GM08714 (cell line): Measurements from ENCODE around the gene RPL22L1.

ENCODE experiments used
- H3K4me3 ChIP-seq: fragments of 200-500 bp; sonication (Bioruptor generic); 2 replicates; pipeline ENCODE4 v1.5.1; 2014; ENCODE audit warnings: mild to moderate bottlenecking, low read length, inconsistent platforms
- ZNF274 ChIP-seq: IDR thresholded peaks from 2 replicates; pipeline ENCODE4 v1.6.1; 2012; ENCODE audit warnings: mild to moderate bottlenecking, low read depth, low read length

RPL22L1 gene

GRCh38 chr3:170816841-170817240 lies 53.2 kb downstream of the RPL22L1 start:
- TF ChIP-seq ZNF274 = no peak

DNA sequence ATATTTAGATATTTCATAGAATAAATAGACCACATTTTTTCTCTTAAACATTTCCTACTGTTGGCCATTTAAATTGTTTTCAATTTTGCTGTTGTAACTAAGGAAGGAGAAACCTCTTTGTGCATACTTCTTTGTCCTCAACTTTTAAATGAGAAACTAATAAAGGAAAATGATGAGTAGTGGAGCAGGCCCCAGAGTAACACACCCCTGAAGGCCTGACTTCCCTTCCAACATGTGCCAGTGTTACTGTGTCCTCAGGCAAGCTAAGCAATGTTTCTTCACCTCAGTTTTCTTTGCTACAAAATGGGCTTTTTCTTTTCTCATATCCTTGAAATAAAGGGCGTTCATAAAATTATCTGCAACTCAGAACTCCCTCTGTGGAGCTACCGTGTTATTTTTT lies 53.7 kb downstream of the RPL22L1 start:
- H3K4me3 ChIP-seq = no peak overlapping the region
- no peak for TF ChIP-seq ZNF274

More at GRCh38 chr3:170816841-170817240, 53.2 kb downstream of the RPL22L1 start:
- no peak overlapping the region for H3K4me3 ChIP-seq

- no peak overlapping the region for H3K4me3 ChIP-seq
- no peak for TF ChIP-seq ZNF274
Observed at GRCh38 chr3:170815936-170816335, 54.1 kb downstream of the RPL22L1 start.

GRCh38 chr3:170815340-170815739 lies 54.7 kb downstream of the RPL22L1 start:
- H3K4me3 ChIP-seq = no peak overlapping the region
- TF ChIP-seq ZNF274 = no peak
